HL-60 (cell line): Measurements from ENCODE around the gene ZFR2.

Source experiments
- DNase-seq, 2 experiments: peaks; one replicate each; pipeline ENCODE4 v3.0.0-alpha.2; 2010 to 2020; ENCODE audit warnings: low read depth in 1 of 2, low spot score in 1 of 2
- H3K27ac ChIP-seq: fragments of 250-450 bp; sonication (Bioruptor Pico); replicated peaks from 2 replicates; pipeline ENCODE4 v1.5.1; 2020; ENCODE audit warnings: mild to moderate bottlenecking, moderate library complexity
- H3K27me3 ChIP-seq: fragments of 250-450 bp; sonication (Bioruptor Pico); 2 replicates; pipeline ENCODE4 v1.5.1; 2021; ENCODE audit warnings: mild to moderate bottlenecking, moderate library complexity; ENCODE audit not compliant: insufficient read depth, poor library complexity, severe bottlenecking
- H3K4me3 ChIP-seq: replicated peaks from 2 replicates; pipeline ENCODE4 v1.5.1; 2011; ENCODE audit warnings: mild to moderate bottlenecking, control low read depth, low read length; ENCODE audit not compliant: insufficient read depth
- GABPA ChIP-seq: IDR thresholded peaks from 2 replicates; pipeline ENCODE4 v1.6.1; 2012; ENCODE audit warnings: low read depth
- POLR2AphosphoS5 ChIP-seq: IDR thresholded peaks from 2 replicates; pipeline ENCODE4 v1.6.1; 2012; ENCODE audit warnings: low read depth
- SPI1 ChIP-seq: IDR thresholded peaks from 2 replicates; pipeline ENCODE4 v1.6.1; 2012; ENCODE audit warnings: low read depth, mild to moderate bottlenecking, borderline replicate concordance
- TF ChIP-seq, protein P1 (sequence below): IDR thresholded peaks from one replicate; pipeline ENCODE4 v1.5.1; 2011; ENCODE audit warnings: low read length, control low read depth, inconsistent platforms; ENCODE audit not compliant: insufficient read depth
- TF ChIP-seq, protein P2 (sequence below): IDR thresholded peaks from 2 replicates; pipeline ENCODE4 v1.6.1; 2012; ENCODE audit warnings: low read depth; ENCODE audit not compliant: insufficient replicate concordance

Gene ZFR2

DNA sequence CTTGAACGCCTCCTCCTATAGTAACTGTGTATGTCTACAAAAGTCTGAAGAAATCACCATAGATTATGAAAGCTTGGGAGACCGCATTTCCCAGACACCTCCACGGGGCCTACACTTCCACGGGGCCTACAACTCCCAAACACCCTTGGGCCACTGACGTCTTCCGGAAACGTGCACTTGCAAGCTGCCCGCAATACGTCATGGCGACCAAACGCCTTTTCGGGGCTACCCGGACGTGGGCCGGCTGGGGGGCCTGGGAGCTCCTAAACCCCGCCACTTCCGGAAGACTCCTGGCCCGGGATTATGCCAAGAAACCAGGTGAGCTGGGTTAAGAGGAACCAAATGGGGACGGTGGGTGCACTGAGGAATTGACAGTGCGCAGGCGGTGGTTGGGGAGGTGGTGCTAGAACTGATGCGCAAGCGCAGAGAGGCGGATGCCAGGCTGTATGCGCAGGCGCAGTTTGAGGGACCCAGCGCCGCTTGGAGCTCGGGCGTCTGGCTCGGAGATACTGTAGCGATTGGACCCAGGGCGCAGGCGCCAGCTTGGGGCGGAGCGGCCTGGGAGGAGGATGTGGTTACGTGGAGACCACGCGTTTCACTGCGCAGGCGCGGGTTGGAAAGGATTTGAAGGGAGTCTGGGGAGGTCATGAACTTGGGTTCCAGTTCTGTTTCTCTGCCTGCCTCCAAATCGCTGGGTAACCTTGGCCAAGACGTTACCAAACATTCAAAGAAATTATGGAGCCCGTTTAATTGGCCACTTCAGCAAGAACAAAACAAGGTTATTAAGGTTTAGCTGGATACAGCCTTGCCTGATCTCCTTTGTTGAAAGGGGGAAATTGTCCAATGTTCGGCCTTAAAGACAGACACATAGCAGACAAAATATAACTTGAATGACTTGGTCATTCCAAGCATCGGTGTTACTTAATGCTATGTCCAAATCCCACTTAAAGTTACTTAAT, 106.1 kb downstream of the ZFR2 start, which contains the start of gene MRPL54:
TSS of gene MRPL54 (plus strand) at position 182 of the 959 bp plus-strand sequence. CDS start at position 201, 19 bp downstream.
- peak; percentile 99 for DNase-seq
- no peaks in the 10 kb centered on the region for H3K27me3 ChIP-seq
- peak within 1 kb of the TSS; percentile 97 for H3K27ac ChIP-seq
- peak within 1 kb of the TSS; percentile 71 for H3K4me3 ChIP-seq
- TF ChIP-seq SPI1 (no peak; the same call in 1 of the 2 replicates), GABPA (peak; percentile 82), POLR2AphosphoS5 (peak; percentile 95)
- TF ChIP-seq, protein P1, sequence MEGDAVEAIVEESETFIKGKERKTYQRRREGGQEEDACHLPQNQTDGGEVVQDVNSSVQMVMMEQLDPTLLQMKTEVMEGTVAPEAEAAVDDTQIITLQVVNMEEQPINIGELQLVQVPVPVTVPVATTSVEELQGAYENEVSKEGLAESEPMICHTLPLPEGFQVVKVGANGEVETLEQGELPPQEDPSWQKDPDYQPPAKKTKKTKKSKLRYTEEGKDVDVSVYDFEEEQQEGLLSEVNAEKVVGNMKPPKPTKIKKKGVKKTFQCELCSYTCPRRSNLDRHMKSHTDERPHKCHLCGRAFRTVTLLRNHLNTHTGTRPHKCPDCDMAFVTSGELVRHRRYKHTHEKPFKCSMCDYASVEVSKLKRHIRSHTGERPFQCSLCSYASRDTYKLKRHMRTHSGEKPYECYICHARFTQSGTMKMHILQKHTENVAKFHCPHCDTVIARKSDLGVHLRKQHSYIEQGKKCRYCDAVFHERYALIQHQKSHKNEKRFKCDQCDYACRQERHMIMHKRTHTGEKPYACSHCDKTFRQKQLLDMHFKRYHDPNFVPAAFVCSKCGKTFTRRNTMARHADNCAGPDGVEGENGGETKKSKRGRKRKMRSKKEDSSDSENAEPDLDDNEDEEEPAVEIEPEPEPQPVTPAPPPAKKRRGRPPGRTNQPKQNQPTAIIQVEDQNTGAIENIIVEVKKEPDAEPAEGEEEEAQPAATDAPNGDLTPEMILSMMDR = no peak
- TF ChIP-seq, protein P2, sequence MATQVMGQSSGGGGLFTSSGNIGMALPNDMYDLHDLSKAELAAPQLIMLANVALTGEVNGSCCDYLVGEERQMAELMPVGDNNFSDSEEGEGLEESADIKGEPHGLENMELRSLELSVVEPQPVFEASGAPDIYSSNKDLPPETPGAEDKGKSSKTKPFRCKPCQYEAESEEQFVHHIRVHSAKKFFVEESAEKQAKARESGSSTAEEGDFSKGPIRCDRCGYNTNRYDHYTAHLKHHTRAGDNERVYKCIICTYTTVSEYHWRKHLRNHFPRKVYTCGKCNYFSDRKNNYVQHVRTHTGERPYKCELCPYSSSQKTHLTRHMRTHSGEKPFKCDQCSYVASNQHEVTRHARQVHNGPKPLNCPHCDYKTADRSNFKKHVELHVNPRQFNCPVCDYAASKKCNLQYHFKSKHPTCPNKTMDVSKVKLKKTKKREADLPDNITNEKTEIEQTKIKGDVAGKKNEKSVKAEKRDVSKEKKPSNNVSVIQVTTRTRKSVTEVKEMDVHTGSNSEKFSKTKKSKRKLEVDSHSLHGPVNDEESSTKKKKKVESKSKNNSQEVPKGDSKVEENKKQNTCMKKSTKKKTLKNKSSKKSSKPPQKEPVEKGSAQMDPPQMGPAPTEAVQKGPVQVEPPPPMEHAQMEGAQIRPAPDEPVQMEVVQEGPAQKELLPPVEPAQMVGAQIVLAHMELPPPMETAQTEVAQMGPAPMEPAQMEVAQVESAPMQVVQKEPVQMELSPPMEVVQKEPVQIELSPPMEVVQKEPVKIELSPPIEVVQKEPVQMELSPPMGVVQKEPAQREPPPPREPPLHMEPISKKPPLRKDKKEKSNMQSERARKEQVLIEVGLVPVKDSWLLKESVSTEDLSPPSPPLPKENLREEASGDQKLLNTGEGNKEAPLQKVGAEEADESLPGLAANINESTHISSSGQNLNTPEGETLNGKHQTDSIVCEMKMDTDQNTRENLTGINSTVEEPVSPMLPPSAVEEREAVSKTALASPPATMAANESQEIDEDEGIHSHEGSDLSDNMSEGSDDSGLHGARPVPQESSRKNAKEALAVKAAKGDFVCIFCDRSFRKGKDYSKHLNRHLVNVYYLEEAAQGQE = peak; percentile 73

- TF ChIP-seq, protein P1 = no peak
- no peak for TF ChIP-seq GABPA
- TF ChIP-seq POLR2AphosphoS5 = no peak
- TF ChIP-seq, protein P2 = no peak
- no peak for TF ChIP-seq SPI1
- Histone ChIP-seq H3K27ac (peak overlapping the region; percentile 97), H3K4me3 (no peak overlapping the region), H3K27me3 (no peaks in the 10 kb centered on the region)
- no peak for DNase-seq
Measured at GRCh38 chr19:3762130-3762473, 106.7 kb downstream of the ZFR2 start.

DNA sequence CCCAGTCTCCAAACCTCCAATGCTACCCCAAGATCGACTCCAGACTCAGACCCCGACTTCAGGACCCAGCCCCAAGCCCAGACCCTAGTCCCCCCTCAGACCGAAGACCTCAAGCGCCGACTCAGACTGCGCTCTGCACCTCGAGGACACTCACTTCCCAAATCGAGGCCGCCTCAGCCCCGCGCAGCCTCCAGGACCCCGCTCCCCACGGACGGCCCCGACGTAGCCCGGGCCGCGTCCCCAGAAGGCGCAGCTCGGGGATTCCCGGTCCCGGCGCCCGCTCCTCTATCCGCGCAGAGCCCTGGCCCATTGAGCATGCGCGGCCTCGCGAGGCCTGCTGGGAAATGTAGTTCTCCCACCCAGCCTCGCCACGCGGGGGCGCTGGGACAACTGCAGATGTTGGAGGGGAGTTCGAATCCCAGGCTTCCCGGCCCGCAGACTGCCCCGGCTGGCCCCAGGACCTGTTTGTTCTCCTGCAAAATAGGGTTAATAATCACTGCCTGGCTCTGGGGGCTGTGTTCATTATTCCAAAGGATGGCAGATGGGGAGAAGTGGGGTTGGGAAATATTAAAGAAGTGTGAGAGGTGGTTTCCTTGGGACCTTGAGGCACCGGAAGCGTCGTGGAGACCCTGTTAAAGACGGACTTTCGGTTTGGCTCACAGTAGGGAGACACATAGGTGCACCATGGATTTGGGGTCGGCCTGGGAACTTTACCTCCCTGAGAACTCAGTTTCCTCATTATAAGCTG, 107.3 kb downstream of the ZFR2 start, which contains the start of gene APBA3:
TSS of gene APBA3 (minus strand) at position 311 of the 748 bp plus-strand sequence. CDS start 1,428 bp downstream, outside the sequence.
- Histone ChIP-seq H3K4me3 (peak within 1 kb of the TSS; percentile 71), H3K27me3 (no peaks in the 10 kb centered on the region), H3K27ac (peak within 1 kb of the TSS; percentile 97)
- DNase-seq = peak; percentile 84 to 92
- TF ChIP-seq, protein P1 = peak; percentile 47
- TF ChIP-seq, protein P2 = no peak
- TF ChIP-seq POLR2AphosphoS5 (peak; percentile 69), SPI1 (no peak), GABPA (peak; percentile 75)
